MM.1S (cell line): ENCODE measurements around the gene CHST11.

Source experiments
- DNase-seq: peaks from one replicate; pipeline ENCODE4 v3.0.0-alpha.2; 2015
- H2AFZ ChIP-seq: fragments of 300-600 bp; sonication (generic); 2 replicates; pipeline ENCODE4 v1.6.0; 2016; ENCODE audit warnings: antibody characterized with exemption, low read length
- H3F3A ChIP-seq: fragments of 300-600 bp; sonication (generic); 2 replicates; pipeline ENCODE4 v1.6.1; 2016; ENCODE audit warnings: mild to moderate bottlenecking, antibody characterized with exemption, low read length, moderate library complexity, mixed read lengths; ENCODE audit not compliant: insufficient read depth
- H3K27ac ChIP-seq: fragments of 300-600 bp; sonication (generic); 2 replicates; pipeline ENCODE4 v1.5.1; 2016; ENCODE audit warnings: mild to moderate bottlenecking, low read length
- H3K27me3 ChIP-seq: fragments of 300-600 bp; sonication (generic); replicated peaks from 2 replicates; pipeline ENCODE4 v1.6.0; 2016; ENCODE audit warnings: low read length; ENCODE audit not compliant: insufficient read depth
- H3K36me3 ChIP-seq: fragments of 300-600 bp; sonication (generic); replicated peaks from 2 replicates; pipeline ENCODE4 v1.6.1; 2016; ENCODE audit warnings: mild to moderate bottlenecking, low read length, mixed read lengths; ENCODE audit not compliant: insufficient read depth
- H3K4me1 ChIP-seq: fragments of 300-600 bp; sonication (generic); 2 replicates; pipeline ENCODE4 v1.6.1; 2016; ENCODE audit warnings: low read length, mixed read lengths
- H3K4me2 ChIP-seq: fragments of 300-600 bp; sonication (generic); 2 replicates; pipeline ENCODE4 v1.6.0; 2016; ENCODE audit warnings: low read depth, low read length
- H3K4me3 ChIP-seq: fragments of 300-600 bp; sonication (generic); 2 replicates; pipeline ENCODE4 v1.5.1; 2016; ENCODE audit warnings: low read length, mixed read lengths
- H3K79me2 ChIP-seq: fragments of 300-600 bp; sonication (generic); 2 replicates; pipeline ENCODE4 v1.6.1; 2016; ENCODE audit warnings: mixed run types, low read length, mixed read lengths
- H3K9ac ChIP-seq: fragments of 300-600 bp; sonication (generic); 2 replicates; pipeline ENCODE4 v1.6.1; 2016; ENCODE audit warnings: low read length, mixed read lengths
- H3K9me2 ChIP-seq: fragments of 300-600 bp; sonication (generic); replicated peaks from 2 replicates; pipeline ENCODE4 v1.6.1; 2016; ENCODE audit warnings: mild to moderate bottlenecking, low read length, mixed read lengths; ENCODE audit not compliant: insufficient read depth
- H3K9me3 ChIP-seq: fragments of 300-600 bp; sonication (generic); replicated peaks from 2 replicates; pipeline ENCODE4 v1.6.1; 2016; ENCODE audit warnings: mild to moderate bottlenecking, low read length, mixed read lengths; ENCODE audit not compliant: insufficient read depth
- H4K20me1 ChIP-seq: fragments of 300-600 bp; sonication (generic); 2 replicates; pipeline ENCODE4 v1.6.1; 2016; ENCODE audit warnings: mild to moderate bottlenecking, low read length, moderate library complexity, mixed read lengths; ENCODE audit not compliant: insufficient read depth
- EZH2 ChIP-seq: fragments of 300-600 bp; sonication (generic); optimal IDR thresholded peaks from 2 replicates; pipeline ENCODE3; 2017; ENCODE audit warnings: low read depth, mild to moderate bottlenecking, antibody characterized with exemption, low read length, mixed read lengths
- EZH2phosphoT487 ChIP-seq: fragments of 300-600 bp; sonication (generic); IDR thresholded peaks from 2 replicates; pipeline ENCODE4 v1.6.1; 2018; ENCODE audit warnings: antibody characterized with exemption, low read length
- TF ChIP-seq, protein P1 (sequence below): fragments of 300-600 bp; sonication (generic); IDR thresholded peaks from 2 replicates; pipeline ENCODE4 v1.5.1; 2016; ENCODE audit warnings: antibody characterized with exemption, low read length, mixed read lengths

CHST11 gene

GRCh38 chr12:104719700-104720338 lies 263.1 kb downstream of the CHST11 start:
- no peak for DNase-seq
- Histone ChIP-seq H3F3A (no peaks in the 10 kb centered on the region), H3K4me1 (no peaks in the 10 kb centered on the region; the same call in 1 of the 2 replicates), H3K36me3 (no peaks in the 10 kb centered on the region), H3K79me2 (no peaks in the 10 kb centered on the region), H3K9me3 (no peaks in the 10 kb centered on the region), H3K27ac (peak overlapping the region; percentile 59; the same call in 1 of the 2 replicates), H3K4me2 (peak overlapping the region; percentile 48), H3K9me2 (no peaks in the 10 kb centered on the region), H4K20me1 (no peaks in the 10 kb centered on the region), H3K27me3 (no peaks in the 10 kb centered on the region), H3K4me3 (peak overlapping the region; percentile 29; the same call in 1 of the 2 replicates), H3K9ac (peak overlapping the region; percentile 3; the same call in 1 of the 2 replicates), H2AFZ (no peak overlapping the region)
- no peak for TF ChIP-seq EZH2
- no peak for TF ChIP-seq EZH2phosphoT487
- TF ChIP-seq, protein P1, sequence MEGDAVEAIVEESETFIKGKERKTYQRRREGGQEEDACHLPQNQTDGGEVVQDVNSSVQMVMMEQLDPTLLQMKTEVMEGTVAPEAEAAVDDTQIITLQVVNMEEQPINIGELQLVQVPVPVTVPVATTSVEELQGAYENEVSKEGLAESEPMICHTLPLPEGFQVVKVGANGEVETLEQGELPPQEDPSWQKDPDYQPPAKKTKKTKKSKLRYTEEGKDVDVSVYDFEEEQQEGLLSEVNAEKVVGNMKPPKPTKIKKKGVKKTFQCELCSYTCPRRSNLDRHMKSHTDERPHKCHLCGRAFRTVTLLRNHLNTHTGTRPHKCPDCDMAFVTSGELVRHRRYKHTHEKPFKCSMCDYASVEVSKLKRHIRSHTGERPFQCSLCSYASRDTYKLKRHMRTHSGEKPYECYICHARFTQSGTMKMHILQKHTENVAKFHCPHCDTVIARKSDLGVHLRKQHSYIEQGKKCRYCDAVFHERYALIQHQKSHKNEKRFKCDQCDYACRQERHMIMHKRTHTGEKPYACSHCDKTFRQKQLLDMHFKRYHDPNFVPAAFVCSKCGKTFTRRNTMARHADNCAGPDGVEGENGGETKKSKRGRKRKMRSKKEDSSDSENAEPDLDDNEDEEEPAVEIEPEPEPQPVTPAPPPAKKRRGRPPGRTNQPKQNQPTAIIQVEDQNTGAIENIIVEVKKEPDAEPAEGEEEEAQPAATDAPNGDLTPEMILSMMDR, result no peak

DNA sequence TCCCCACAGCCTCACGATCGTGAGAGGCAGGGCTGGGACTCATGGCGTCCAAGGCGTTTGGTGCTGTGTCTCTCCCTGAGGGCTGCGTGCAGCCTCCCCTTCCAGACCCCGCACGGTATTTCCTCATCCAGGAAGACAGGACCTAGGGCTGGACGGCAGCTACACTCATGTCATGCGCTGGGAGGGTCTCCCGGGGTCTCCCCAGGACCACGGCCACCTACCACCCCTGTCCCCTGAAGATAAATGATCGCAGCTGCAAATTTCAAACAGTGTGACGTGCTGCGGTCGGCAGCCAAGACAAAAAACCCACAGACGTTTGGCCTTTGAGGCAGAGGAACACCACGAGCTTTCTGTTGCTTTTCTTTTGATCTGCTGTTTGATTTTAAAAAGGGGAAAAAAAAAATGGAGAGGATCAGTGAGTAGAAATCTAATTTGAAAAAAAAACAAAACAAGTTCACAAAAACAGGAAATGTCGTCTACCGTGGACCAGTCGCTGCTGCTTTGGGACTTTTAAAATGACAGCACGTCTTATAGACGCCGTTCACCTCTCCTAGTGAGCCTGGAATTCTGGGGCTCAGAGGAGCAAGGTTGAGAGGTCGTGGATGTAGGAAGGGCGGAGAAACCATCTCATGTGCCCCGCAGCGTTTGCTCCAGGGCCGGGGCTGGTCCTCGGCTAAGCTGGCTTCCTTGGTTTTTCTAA lies 263.7 kb downstream of the CHST11 start:
- H3K27ac ChIP-seq, result peak overlapping the region; percentile 59; the same call in 1 of the 2 replicates
- H3K36me3 ChIP-seq, result no peaks in the 10 kb centered on the region
- no peak overlapping the region for H2AFZ ChIP-seq
- no peaks in the 10 kb centered on the region; the same call in 1 of the 2 replicates for H3K4me1 ChIP-seq
- H3F3A ChIP-seq, result no peaks in the 10 kb centered on the region
- no peaks in the 10 kb centered on the region for H3K79me2 ChIP-seq
- H3K4me2 ChIP-seq, result peak overlapping the region; percentile 50
- peak overlapping the region; percentile 20; the same call in 1 of the 2 replicates for H3K9ac ChIP-seq
- H4K20me1 ChIP-seq, result no peaks in the 10 kb centered on the region
- DNase-seq, result peak; percentile 47
- no peaks in the 10 kb centered on the region for H3K9me3 ChIP-seq
- no peak for TF ChIP-seq EZH2
- no peak for TF ChIP-seq EZH2phosphoT487
- TF ChIP-seq, protein P1, result no peak
- peak overlapping the region; percentile 29; the same call in 1 of the 2 replicates for H3K4me3 ChIP-seq
- no peaks in the 10 kb centered on the region for H3K27me3 ChIP-seq
- H3K9me2 ChIP-seq, result no peaks in the 10 kb centered on the region

- H2AFZ ChIP-seq, result no peak overlapping the region
- no peaks in the 10 kb centered on the region for H4K20me1 ChIP-seq
- H3K79me2 ChIP-seq, result 0 out of 2 replicates have a peak, but pooled peaks cover 4% of the 10 kb centered on the region
- H3K9me2 ChIP-seq, result no peaks in the 10 kb centered on the region
- no peaks in the 10 kb centered on the region for H3K36me3 ChIP-seq
- H3K27ac ChIP-seq, result peak overlapping the region; percentile 59; the same call in 1 of the 2 replicates
- peak overlapping the region; percentile 29; the same call in 1 of the 2 replicates for H3K4me3 ChIP-seq
- no peaks in the 10 kb centered on the region for H3K9me3 ChIP-seq
- peak overlapping the region; percentile 20; the same call in 1 of the 2 replicates for H3K9ac ChIP-seq
- DNase-seq, result no peak
- H3K4me2 ChIP-seq, result peak overlapping the region; percentile 50; the same call in 1 of the 2 replicates
- no peaks in the 10 kb centered on the region; the same call in 1 of the 2 replicates for H3K4me1 ChIP-seq
- H3K27me3 ChIP-seq, result no peaks in the 10 kb centered on the region
- H3F3A ChIP-seq, result no peaks in the 10 kb centered on the region
- TF ChIP-seq, protein P1, result no peak
- TF ChIP-seq EZH2 (no peak), EZH2phosphoT487 (no peak)
Observed at GRCh38 chr12:104721039-104721405, 264.3 kb downstream of the CHST11 start.
